ENCODE results near the gene ICAM1. TPM values are rescaled to one million over a fixed set of nuclear protein-coding genes. Genes with fewer than 3 reads are reported as not detected.
"Not testable (repeated sequence)": the region's sequence is repeated elsewhere in the genome, so short reads cannot be mapped to it uniquely, and the experiment has no call there.

ICAM1 gene
- polyA plus RNA-seq, 2 of the 4 experiments (the other 2 are of a cell fraction): 1.2 to 1.4 TPM

DNA sequence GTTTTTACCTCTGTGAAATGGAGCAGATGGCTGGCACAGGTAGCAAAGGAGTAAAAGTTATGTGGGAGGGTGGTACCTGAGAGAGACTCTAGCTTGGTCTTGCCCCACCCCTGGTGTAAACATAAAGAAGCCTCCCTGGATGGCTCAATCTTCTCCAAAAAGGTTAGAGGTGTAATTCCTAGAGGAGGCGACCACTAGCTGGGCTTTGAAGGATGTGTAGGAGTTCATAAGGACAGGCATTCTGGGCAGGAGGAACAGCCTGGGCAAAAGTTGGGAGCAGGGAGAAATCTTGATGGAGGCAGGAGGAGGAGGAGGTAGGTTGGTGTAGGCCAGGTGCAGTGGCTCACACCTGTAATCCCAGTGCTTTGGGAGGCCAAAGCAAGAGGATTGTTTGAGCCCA is 8.0 kb downstream of the ICAM1 start:
- WGBS (ENCODE audit: missing lambda C conversion rate): 88% methylated on average over 1 of the region's 1 CpG
- no peak for ATAC-seq
- no peak overlapping the region for H3K4me3 ChIP-seq
- no peak overlapping the region for H3K27ac ChIP-seq
- DNase-seq (ENCODE audit: low read depth in 1 of 2, low spot score in 1 of 2): no peak
- CTCF ChIA-PET: interaction anchor here (1.3 to 5.0 kb wide), 4 partner anchors 12 to 112 kb away, joined by 5 to 16 read pairs (median 6); no protein-coding TSS in a partner anchor
- TF ChIP-seq ZNF302 (CRISPR knock-in tag; IDR thresholded peaks at IDR 0.05) (no peak), FOSB (CRISPR knock-in tag; IDR thresholded peaks at IDR 0.05) (no peak)
- peaks cover 8% of the 10 kb centered on the region; the same call in 1 of the 3 replicates for H3K4me1 ChIP-seq
- POLR2A ChIA-PET: interaction anchor here (0.6 kb wide), 1 partner anchor 52 kb away, joined by 5 read pairs; no protein-coding TSS in a partner anchor
- H3K4me2 ChIP-seq: no peak overlapping the region
- FAIRE-seq: no peak
- no peaks in the 10 kb centered on the region for H3K9me3 ChIP-seq

DNA sequence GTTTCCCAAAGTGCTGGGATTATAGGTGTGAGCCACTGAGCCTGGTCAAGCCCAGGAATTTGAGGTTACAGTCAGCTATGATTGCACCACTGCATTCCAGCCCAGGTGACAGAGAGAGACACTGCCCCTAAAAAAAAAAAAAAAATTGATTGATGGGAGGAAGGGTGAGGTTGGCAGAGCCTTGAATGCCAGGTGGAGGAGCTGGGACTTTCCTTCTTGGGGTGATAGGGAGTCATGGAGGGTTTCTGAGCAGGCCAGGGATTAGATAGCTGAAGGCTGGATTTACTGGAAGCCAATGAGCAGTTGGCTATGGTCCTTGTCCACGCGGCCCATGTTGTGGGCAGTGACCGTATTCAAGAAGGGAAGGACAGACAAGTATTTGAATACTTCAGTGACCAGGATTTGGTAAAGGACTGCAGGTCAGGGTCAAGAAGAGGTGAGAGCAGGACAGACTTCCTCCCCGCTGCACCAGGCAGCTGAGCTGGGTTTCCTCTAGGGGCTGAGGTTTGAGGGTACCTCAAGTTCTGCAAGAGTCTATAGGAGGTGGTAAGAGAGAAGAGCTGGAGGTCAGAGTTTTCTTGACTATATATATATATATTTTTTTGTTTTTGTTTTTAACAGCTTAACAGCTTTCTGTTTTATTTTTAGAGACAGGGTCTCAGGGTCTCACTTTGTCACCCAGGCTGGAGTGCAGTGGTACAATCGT is 9.0 kb downstream of the ICAM1 start:
- CTCF ChIA-PET: interaction anchor here (4.5 to 5.0 kb wide), 2 partner anchors 10 to 21 kb away, joined by 15 to 16 read pairs; partner anchors contain the start of gene ICAM1
- FAIRE-seq (no peak), DNase-seq (ENCODE audit: low read depth in 1 of 2, low spot score in 1 of 2) (no peak), ATAC-seq (no peak)
- H3K4me3 ChIP-seq: no peak overlapping the region
- POLR2A ChIA-PET: no interaction called here
- no peak overlapping the region for H3K4me2 ChIP-seq
- TF ChIP-seq, protein P1, sequence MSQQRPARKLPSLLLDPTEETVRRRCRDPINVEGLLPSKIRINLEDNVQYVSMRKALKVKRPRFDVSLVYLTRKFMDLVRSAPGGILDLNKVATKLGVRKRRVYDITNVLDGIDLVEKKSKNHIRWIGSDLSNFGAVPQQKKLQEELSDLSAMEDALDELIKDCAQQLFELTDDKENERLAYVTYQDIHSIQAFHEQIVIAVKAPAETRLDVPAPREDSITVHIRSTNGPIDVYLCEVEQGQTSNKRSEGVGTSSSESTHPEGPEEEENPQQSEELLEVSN (IDR thresholded peaks at IDR 0.05; ENCODE audit: borderline replicate concordance, low read depth): no peak
- TF ChIP-seq POLR2AphosphoS2 (conservative IDR thresholded peaks at IDR 0.05; ENCODE audit: low read length) (no peak), RFX5 (IDR thresholded peaks at IDR 0.05) (no peak), HEYL (CRISPR knock-in tag; IDR thresholded peaks at IDR 0.05) (no peak), ZC3H11A (IDR thresholded peaks at IDR 0.05) (no peak), CEBPB (IDR thresholded peaks at IDR 0.05) (no peak), GATA3 (IDR thresholded peaks at IDR 0.05; ENCODE audit: borderline replicate concordance) (no peak), TFCP2L1 (CRISPR knock-in tag; IDR thresholded peaks at IDR 0.05) (no peak), HOXA7 (CRISPR knock-in tag; IDR thresholded peaks at IDR 0.05) (no peak), PHF8 (IDR thresholded peaks at IDR 0.05; ENCODE audit: borderline replicate concordance, low read depth) (no peak), HOXB5 (CRISPR knock-in tag; IDR thresholded peaks at IDR 0.05) (no peak), POLR2A (IDR thresholded peaks at IDR 0.05; ENCODE audit: low read length) (no peak), JUN (IDR thresholded peaks at IDR 0.05) (no peak), NR3C1 (IDR thresholded peaks at IDR 0.05) (no peak), FOSB (CRISPR knock-in tag; IDR thresholded peaks at IDR 0.05) (no peak), RNF2 (IDR thresholded peaks at IDR 0.05; ENCODE audit: borderline replicate concordance, low read depth) (no peak), ZNF302 (CRISPR knock-in tag; IDR thresholded peaks at IDR 0.05) (no peak)
- TF ChIP-seq, protein P2, sequence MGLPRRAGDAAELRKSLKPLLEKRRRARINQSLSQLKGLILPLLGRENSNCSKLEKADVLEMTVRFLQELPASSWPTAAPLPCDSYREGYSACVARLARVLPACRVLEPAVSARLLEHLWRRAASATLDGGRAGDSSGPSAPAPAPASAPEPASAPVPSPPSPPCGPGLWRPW (IDR thresholded peaks at IDR 0.05): no peak
- TF ChIP-seq, protein P3, sequence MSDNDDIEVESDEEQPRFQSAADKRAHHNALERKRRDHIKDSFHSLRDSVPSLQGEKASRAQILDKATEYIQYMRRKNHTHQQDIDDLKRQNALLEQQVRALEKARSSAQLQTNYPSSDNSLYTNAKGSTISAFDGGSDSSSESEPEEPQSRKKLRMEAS (IDR thresholded peaks at IDR 0.05): no peak
- peaks cover 8% of the 10 kb centered on the region; the same call in 1 of the 3 replicates for H3K4me1 ChIP-seq
- WGBS (ENCODE audit: missing lambda C conversion rate): 77% methylated on average over 5 of the region's 5 CpGs
- no peak overlapping the region for H3K27ac ChIP-seq
- no peaks in the 10 kb centered on the region for H3K9me3 ChIP-seq

DNA sequence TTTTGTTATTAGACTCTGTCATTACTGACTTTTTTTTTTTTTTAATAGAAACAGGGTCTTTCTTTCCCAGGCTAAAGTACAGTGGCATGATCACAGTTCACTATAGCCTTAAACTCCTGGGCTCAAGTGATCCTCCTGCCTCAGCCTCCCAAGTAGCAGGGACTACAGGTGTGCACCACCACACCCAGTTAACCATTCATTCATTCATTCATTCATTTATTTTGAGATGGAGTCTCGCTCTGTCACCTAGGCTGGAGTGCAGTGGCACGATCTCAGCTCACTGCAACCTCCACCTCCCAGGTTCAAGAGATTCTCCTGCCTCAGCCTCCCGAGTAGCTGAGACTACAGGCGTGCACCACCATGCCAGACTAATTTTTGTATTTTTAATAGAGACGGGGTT is 11.1 kb downstream of the ICAM1 start:
- H3K4me2 ChIP-seq; FAIRE-seq; DNase-seq (ENCODE audit: low read depth in 1 of 2, low spot score in 1 of 2); POLR2A ChIA-PET; H3K4me3 ChIP-seq; H3K27ac ChIP-seq; H3K9me3 ChIP-seq; H3K4me1 ChIP-seq; ATAC-seq: not testable (repeated sequence)
- WGBS (ENCODE audit: missing lambda C conversion rate): 100% methylated on average over 4 of the region's 5 CpGs
- CTCF ChIA-PET: interaction anchor here (4.5 kb wide), 1 partner anchor 12 kb away, joined by 15 read pairs; the partner anchor contains the start of gene ICAM1
